Posterior vena cava (tissue), 2 donors: ENCODE results near the gene GNG13. TPM values are rescaled to one million over a fixed set of nuclear protein-coding genes. Genes with fewer than 3 reads are reported as not detected.

Experiments used
- DNase-seq: peaks from one replicate; pipeline ENCODE4 v3.0.0-alpha.2; 2020; ENCODE audit warnings: low spot score
- intact Hi-C, 2 donors: fragments of 100-400 bp; cut with DNase I; formaldehyde crosslinking; loops; one replicate each; pipeline versions ENCODE4 v1.14.1 to v1.14.2; 2022 to 2023
- microRNA-seq, 2 donors: library from miRNA; unstranded; fragments of <30 nt; microRNA quantifications; one replicate each; pipeline ENCODE4 v1.2.0, GENCODE V29; 2020 to 2021; ENCODE audit warnings: borderline microRNAs expressed in 2 of 2
- total RNA-seq, 2 donors: library from RNA; stranded (reverse); fragmentation: NEBNext Ultra II Directional; extraction: Animal tissue kit (Norgen Biotek cat#: 25700); gene quantifications; one replicate each; pipeline ENCODE4 v1.2.1, GENCODE V29; 2021
- donor health status: DM: yes; HTN: yes; CAD: no.
- donor health status: DM: yes; HTN: yes; CAD: no.

The GNG13 gene
- total RNA-seq, 2 donors from 2014 or later = not detected

GRCh38 chr16:751152-752006 is 49.2 kb downstream of the GNG13 start:
- DNase-seq = no peak
- intact Hi-C loops = no loop called here

DNA sequence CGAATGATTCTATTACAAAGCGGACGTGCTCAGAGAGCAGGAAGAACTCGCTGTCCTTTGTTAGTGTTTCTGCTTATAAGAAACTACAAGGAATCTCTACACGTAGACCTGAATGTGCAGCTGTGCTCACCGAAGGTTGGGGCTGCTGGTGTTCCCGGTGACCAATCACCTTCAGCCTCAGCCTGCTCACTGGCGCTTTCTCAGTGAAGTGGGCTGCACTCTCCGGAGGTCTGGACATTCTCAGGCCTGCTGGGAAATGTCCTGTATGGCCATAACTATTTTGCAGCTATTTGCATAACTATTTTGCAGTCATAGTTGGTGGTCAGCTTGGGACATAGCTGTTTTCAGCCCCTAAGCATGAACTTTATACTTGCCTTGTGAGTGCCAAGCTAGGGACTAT is 50.0 kb downstream of the GNG13 start:
- intact Hi-C loops = no loop called here
- DNase-seq = no peak

- intact Hi-C loops = no loop called here
- DNase-seq = no peak
Measured at GRCh38 chr16:749010-749409, 51.5 kb downstream of the GNG13 start.

Small RNA genes within 50 kb of the gene (microRNA-seq; reads per million reads assigned to microRNA genes)
- gene MIR662 = 0 reads per million in 2 donors

Other genes starting within 250 kb of the GNG13 start
- not detected for gene PRR35, start 240.3 kb downstream of the GNG13 start, total RNA-seq
- under 1 TPM; 0.38 to 0.65 TPM for gene NHLRC4, start 233.7 kb downstream of the GNG13 start, total RNA-seq
- gene PIGQ, start 230.8 kb downstream of the GNG13 start, total RNA-seq = 10 to 100 TPM; 22.1 to 25.4 TPM
- gene RAB40C, start 210.7 kb downstream of the GNG13 start, total RNA-seq = 10 to 100 TPM; 13.0 to 13.6 TPM
- gene WFIKKN1, start 169.7 kb downstream of the GNG13 start, total RNA-seq = under 1 TPM; 0.14 TPM
- 10 to 100 TPM; 43.3 to 63.2 TPM for gene METTL26, start 164.4 kb downstream of the GNG13 start, total RNA-seq
- 10 to 100 TPM; 19.0 to 21.5 TPM for gene MCRIP2, start 158.9 kb downstream of the GNG13 start, total RNA-seq
- 10 to 100 TPM; 13.4 to 14.9 TPM for gene WDR90, start 151.4 kb downstream of the GNG13 start, total RNA-seq
- 10 to 100 TPM; 57.5 to 65.1 TPM for gene RHOT2, start 132.6 kb downstream of the GNG13 start, total RNA-seq
- gene RHBDL1, start 125.1 kb downstream of the GNG13 start, total RNA-seq = under 1 TPM; 0.71 to 0.79 TPM
- gene STUB1, start 120.3 kb downstream of the GNG13 start, total RNA-seq = 10 to 100 TPM; 73.3 to 79.7 TPM
- gene JMJD8, start 116.4 kb downstream of the GNG13 start, total RNA-seq = 10 to 100 TPM; 49.8 to 58.9 TPM
- gene WDR24, start 110.3 kb downstream of the GNG13 start, total RNA-seq = 1 to 10 TPM; 7.4 to 7.5 TPM
- gene FBXL16, start 94.9 kb downstream of the GNG13 start, total RNA-seq = not detected
- gene METRN, start 85.6 kb downstream of the GNG13 start, total RNA-seq = 10 to 100 TPM; 21.6 to 24.9 TPM
- 10 to 100 TPM; 20.0 to 25.5 TPM for gene ANTKMT, start 79.6 kb downstream of the GNG13 start, total RNA-seq
- gene CCDC78, start 74.3 kb downstream of the GNG13 start, total RNA-seq = 1 to 10 TPM in 1 of 2 donors, under 1 TPM in 1; 0.52 to 1.0 TPM
- gene HAGHL, start 73.6 kb downstream of the GNG13 start, total RNA-seq = 1 to 10 TPM; 3.6 to 4.1 TPM
- gene CIAO3, start 59.7 kb downstream of the GNG13 start, total RNA-seq = 10 to 100 TPM; 18.2 to 18.6 TPM
- gene MSLN, start 40.0 kb downstream of the GNG13 start, total RNA-seq = under 1 TPM; 0.29 to 0.37 TPM
- 10 to 100 TPM in 1 of 2 donors, 1 to 10 TPM in 1; 8.8 to 11.4 TPM for gene RPUSD1, start 12.4 kb downstream of the GNG13 start, total RNA-seq
- 1 to 10 TPM; 7.7 TPM for gene CHTF18, start 12.1 kb downstream of the GNG13 start, total RNA-seq
- 10 to 100 TPM; 16.4 to 21.8 TPM for gene LMF1, start 170.2 kb upstream of the GNG13 start, total RNA-seq
- under 1 TPM; 0.71 to 0.79 TPM for gene SOX8, start 181.0 kb upstream of the GNG13 start, total RNA-seq